RKO (cell line): ENCODE results near the gene KLF18.
"Not testable (repeated sequence)": the region's sequence is repeated elsewhere in the genome, so short reads cannot be mapped to it uniquely, and the experiment has no call there.

ENCODE experiments used
- DNase-seq: peaks from one replicate; pipeline ENCODE4 v3.0.0-alpha.2; 2016; ENCODE audit warnings: low spot score

The KLF18 gene

GRCh38 chr1:44119525-44119924 lies 21.9 kb downstream of the KLF18 start:
- DNase-seq, result no peak

DNA sequence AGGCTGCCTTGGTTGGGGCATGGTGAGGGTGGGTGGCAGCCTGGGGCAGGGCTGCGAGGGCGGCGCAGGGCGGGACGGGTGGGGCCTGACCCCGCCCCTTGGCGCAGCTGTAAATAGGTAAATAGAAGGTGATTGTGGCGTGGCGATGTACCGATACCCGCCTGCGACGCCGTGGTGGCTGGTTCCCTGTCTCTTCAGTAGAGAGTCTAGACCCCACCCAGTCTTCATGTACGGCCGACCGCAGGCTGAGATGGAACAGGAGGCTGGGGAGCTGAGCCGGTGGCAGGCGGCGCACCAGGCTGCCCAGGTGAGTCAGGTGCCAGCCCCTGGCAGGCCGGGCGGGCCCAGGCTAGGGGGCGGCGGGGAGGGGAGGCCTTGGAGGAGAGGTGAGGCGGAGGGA lies 22.7 kb downstream of the KLF18 start, which contains the start of gene KLF17:
Gene KLF17 (plus strand): TSS at position 140 of the 400 bp plus-strand sequence. CDS start 87 bp downstream, at position 227.
- DNase-seq, result no peak

GRCh38 chr1:44117272-44117671 lies 24.2 kb downstream of the KLF18 start:
- not testable (repeated sequence) for DNase-seq

DNA sequence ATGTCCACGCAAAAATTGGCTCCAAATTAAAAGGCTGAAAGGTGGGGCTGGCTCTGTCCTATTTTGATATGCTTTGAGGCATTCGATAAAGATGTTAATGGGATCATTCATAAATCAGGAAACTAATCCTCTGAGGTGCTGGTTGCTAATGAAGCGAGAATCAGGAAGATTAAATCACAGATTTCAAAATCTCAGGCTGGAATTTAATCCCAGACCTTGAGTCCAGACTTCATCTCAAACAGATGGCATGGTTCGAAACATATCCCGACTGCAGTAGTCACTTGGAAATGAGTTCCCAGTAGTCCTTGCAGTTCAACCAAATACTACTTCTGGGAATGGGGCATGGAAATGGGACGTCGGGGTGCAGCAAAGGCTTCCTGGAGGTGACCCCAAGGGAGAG lies 27.3 kb downstream of the KLF18 start:
- no peak for DNase-seq

DNA sequence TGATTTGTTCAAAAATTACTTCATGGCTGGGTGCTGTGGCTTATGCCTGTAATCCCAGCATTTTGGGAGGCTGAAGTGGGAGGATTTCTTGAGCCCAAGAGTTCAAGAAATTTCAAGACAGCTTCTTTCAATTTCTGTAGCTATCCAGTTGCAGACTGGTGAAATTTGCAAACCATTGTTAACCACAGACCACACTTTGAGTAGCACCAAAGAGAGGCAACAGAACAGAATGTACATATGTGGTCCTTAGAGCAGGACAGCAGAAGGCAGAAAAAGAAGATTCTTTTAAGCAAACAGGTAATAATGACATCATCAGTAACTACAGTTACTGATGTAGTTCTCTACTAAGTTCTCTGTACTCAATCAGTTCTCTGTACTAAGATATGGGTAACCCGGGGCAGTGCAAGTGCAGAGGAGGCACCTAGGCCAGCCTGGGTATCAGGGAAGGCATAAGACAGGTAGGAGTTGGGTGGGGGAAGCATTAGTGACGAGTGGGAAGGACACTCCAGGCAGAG lies 28.3 kb downstream of the KLF18 start:
- no peak for DNase-seq

GRCh38 chr1:44112486-44112885 lies 28.9 kb downstream of the KLF18 start:
- no peak for DNase-seq

- no peak for DNase-seq
These were observed 29.6 kb downstream of the KLF18 start for GRCh38 chr1:44111861-44112260.

GRCh38 chr1:44110916-44111315 lies 30.5 kb downstream of the KLF18 start:
- DNase-seq, result no peak

- DNase-seq, result no peak
These were observed 32.5 kb downstream of the KLF18 start for GRCh38 chr1:44108971-44109370.

- DNase-seq, result no peak
These were observed 33.2 kb downstream of the KLF18 start for GRCh38 chr1:44108241-44108640.

DNA sequence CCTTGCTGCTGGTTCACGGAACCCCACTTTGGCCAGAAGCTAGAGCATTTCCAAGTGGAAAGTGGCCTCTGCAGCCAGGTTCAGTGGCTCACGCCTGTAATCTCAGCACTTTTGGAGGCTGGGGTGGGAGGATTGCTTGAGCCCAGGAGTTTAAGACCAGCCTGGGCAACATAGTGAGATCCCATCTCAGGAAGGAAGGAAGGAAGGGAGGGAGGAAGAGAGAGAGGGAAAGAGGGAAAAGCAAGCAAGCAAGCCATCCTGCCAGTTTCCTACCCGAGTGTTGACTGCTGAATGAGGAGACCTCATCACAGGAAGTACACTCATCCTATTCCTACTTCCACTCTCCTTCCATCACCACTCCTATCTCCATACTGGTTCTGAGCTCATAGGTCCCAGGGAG lies 35.6 kb downstream of the KLF18 start:
- DNase-seq, result no peak

GRCh38 chr1:44103270-44104131 lies 37.9 kb downstream of the KLF18 start:
- no peak for DNase-seq

DNA sequence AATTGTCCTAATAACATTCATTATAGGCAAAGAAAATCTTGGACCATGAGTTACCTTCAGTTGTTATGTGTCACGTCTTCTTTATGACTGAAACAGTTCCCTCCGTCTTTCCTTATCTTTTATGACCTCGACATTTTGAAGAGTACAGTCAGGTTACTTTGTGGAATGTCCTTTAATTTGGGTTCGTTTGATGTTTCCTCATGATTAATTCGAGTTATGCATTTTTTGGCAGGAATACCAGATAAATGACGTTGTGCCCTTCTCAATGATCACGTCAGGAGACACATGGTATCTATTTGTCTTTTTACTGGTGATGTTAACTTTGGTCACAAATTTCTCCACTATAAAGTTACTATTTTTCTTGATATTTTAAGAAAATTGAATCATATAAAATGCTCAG lies 40.1 kb downstream of the KLF18 start:
- DNase-seq, result no peak

GRCh38 chr1:44100183-44100868 lies 41.1 kb downstream of the KLF18 start:
- DNase-seq, result no peak

DNA sequence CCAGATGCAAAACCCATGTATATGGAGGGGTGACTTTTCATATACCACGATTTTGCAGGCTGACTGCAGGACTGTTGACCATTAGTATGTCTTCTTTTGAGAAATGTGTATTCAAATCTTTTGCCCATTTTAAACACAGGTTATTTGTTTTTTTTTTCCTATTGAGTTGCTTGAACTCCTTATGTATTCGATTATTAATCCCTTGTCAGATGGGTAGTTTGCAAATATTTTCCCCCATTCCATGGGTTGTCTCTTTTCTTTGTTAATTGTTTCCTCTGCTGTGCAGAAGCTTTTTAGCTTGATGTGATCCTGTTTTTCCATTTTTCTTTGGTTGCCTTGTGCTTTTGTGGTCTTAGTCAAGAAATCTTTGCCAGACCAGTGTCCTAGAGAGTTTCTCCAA lies 47.4 kb downstream of the KLF18 start:
- DNase-seq, result no peak

GRCh38 chr1:44090429-44091252 lies 50.8 kb downstream of the KLF18 start:
- no peak for DNase-seq

DNA sequence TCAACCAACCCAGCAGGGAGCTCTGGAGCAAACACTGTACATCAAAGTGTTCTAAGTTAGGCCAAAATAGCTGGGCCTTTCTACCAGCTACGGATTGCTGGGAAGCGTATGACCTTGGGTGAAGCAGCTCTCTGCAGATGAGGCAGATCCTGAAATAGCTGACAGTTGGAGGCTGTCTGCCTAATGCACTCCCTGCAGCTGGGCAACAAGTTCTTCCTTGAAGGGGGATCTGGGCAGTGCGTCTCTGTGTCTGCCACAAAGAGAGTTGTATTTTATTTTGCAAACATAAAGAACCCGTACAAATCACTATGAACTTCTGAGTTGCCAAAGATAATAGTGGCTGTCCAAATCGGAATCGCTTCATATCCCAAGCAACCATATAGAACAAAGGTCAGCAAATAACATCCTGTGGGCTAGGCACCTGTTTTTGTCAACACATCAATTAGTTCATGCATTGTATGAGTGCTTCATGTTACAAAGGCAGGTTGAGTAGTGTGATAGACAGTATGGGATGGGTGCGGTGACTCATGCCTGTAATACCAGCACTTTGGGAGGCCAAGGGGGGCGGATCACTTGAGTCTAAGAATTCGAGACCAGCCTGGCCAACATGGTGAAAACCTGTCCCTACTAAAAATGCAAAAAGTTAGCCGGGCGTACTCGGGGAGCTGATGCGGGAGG lies 51.9 kb downstream of the KLF18 start:
- DNase-seq, result no peak
